HFF-Myc (cell line): Measurements from ENCODE around the gene EVA1C.

Experiments used
- DNase-seq: peaks from one replicate; pipeline ENCODE4 v3.0.0-alpha.2; 2011; ENCODE audit warnings: low read depth; ENCODE audit errors: extremely low read depth
- H3K4me3 ChIP-seq: replicated peaks from 2 replicates; pipeline ENCODE4 v1.5.1; 2011; ENCODE audit warnings: low read depth, mild to moderate bottlenecking, control low read depth, low read length
- CTCF ChIP-seq: IDR thresholded peaks from 2 replicates; pipeline ENCODE4 v1.5.1; 2012; ENCODE audit warnings: mild to moderate bottlenecking, low read depth, low read length, control low read depth; ENCODE audit errors: missing control alignments

The EVA1C gene

GRCh38 chr21:32414579-32415358, 2.3 kb downstream of the EVA1C start:
- TF ChIP-seq CTCF = peak; percentile 46
- DNase-seq = no peak
- H3K4me3 ChIP-seq = no peak overlapping the region

- DNase-seq = no peak
- no peak for TF ChIP-seq CTCF
- no peak overlapping the region for H3K4me3 ChIP-seq
Observed at GRCh38 chr21:32415451-32416398, 3.2 kb downstream of the EVA1C start.

GRCh38 chr21:32418146-32418545, 5.6 kb downstream of the EVA1C start:
- no peak for TF ChIP-seq CTCF
- DNase-seq = no peak
- H3K4me3 ChIP-seq = no peak overlapping the region

- TF ChIP-seq CTCF = no peak
- no peak overlapping the region for H3K4me3 ChIP-seq
- DNase-seq = no peak
Observed at GRCh38 chr21:32422064-32422463, 9.6 kb downstream of the EVA1C start.

GRCh38 chr21:32423320-32424190, 11.0 kb downstream of the EVA1C start:
- DNase-seq = peak; percentile 12
- TF ChIP-seq CTCF = no peak

GRCh38 chr21:32424191-32424535, 11.7 kb downstream of the EVA1C start:
- H3K4me3 ChIP-seq = no peak overlapping the region
- no peak for DNase-seq
- TF ChIP-seq CTCF = no peak

More at GRCh38 chr21:32423320-32424190, 11.0 kb downstream of the EVA1C start:
- H3K4me3 ChIP-seq = no peak overlapping the region
